Activated T-cell treated with anti-CD3 and anti-CD28 coated beads, Interleukin-2, amount 50 U/mL, for 1 hour (primary cell): ENCODE results near the gene ACADM.
"Not testable (repeated sequence)": the region's sequence is repeated elsewhere in the genome, so short reads cannot be mapped to it uniquely, and the experiment has no call there.

ENCODE experiments used
- DNase-seq: peaks from one replicate; pipeline ENCODE4 v3.0.0-alpha.2; 2020

ACADM gene

DNA sequence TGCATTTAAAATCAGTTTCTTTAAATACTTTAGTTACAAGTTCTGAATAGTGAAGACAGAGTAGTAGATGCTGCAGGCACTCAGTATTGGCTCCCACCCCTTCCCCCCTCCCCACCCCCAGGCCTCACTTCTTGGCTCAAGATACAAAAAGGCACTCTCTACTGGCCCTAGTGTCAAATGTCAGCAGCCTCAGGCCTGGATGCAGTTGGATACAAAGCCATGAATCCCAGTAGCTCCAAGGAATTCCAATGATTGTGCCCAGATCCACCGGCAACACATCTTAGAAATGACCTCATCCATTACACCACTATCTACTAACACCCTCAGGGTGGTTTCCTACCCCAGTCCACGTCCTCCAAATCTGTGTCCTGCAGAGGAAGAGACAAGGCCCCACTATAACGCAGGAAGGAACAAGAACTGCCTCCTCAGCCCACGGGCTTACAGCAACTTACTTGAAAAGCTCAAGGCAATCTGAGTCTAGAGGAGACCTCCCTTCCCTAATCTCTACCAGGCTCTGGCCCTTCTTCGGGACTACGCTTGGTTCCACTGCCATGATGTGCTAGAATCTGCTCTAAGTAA lies 17.6 kb downstream of the ACADM start:
- no peak for DNase-seq

DNA sequence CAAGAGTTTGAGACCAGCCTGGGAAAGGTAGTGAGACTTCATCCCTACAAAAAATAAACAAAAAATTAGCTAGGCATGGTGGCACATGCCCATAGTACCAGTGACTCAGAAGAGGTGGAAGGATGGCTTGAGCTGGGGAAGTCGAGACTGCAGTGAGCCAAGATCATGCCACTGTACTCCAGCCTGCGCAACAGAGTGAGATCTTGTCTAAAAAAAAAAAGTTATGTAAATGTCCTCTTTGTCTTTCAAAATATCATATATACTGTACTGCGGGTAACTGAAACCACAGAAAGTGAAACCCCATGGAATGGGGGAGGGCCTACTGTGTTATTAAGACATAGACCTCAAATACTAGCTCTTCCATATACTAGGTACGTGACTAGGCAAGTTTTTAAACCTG lies 20.8 kb downstream of the ACADM start:
- DNase-seq: no peak

GRCh38 chr1:75757210-75757609 lies 32.7 kb downstream of the ACADM start:
- DNase-seq: not testable (repeated sequence)

- not testable (repeated sequence) for DNase-seq
Observed at GRCh38 chr1:75758543-75758942, 34.0 kb downstream of the ACADM start.

- DNase-seq: no peak
Observed at GRCh38 chr1:75764057-75764655, 39.6 kb downstream of the ACADM start.

DNA sequence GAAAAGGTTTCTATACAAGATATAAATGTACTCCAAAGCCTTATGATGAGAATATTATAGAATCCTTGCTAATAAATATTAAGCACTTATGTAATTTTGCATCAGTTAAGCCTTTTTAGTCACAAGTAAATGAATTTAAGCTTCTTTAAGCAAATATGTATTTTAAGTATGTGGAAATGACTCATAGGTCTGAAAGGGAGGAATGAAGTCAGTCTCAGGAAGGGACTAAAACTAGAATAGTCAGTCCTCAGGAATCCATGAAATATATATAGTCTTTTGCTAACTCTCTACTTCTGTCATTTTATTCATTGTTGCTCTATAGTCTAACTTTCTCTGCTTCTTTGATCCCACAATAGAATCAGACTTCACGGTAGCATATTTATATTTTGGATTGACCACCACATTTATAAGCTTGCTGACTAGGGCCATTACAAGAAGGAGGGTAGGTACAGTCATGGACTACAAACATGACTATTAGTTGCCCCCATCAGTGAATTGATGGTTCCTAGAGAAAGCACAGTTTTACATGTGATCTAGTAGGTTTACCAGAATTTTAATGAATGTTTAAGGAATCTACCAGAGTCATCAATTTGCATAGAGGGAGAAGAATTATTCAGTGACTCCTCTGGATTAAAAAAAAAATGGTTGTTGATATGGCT lies 41.3 kb downstream of the ACADM start:
- no peak for DNase-seq

GRCh38 chr1:75768016-75768415 lies 43.5 kb downstream of the ACADM start:
- DNase-seq: no peak

DNA sequence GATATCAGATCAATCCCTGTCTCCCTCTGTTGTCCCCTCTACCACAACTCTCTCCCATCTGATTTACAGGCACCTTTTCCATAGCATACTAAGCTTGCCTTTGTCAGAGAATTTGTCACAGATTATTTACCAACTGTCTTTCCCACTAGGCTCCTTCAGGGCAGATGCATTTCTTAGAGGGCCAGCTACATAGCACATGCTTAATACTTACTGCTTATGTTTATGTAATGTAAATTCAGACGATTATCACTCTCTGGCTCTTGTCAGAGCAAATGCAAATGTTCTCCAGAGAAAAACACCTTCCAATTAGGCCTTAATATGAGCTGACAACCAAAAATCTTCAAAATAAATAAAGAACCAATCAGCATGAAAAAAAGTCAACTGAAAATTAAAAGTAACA lies 46.3 kb downstream of the ACADM start:
- no peak for DNase-seq

DNA sequence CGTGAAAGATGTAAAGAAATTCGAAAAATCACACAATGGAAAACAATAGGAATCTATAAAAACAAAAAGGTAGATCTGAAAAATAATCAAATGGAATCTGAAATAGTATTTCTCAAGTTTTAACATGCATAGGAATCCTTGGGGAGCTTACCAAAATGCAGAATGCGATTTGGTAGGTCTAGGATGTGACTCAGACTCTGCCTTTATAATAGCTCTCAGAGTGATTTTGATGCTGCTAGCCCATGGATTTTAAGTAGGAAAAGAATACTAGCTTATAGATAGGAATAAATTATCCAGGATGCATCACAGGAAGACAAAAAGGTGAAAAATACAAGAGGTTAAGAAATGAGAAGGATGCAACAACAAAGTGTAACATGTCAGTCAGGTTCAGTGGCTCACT lies 47.5 kb downstream of the ACADM start:
- no peak for DNase-seq

- DNase-seq: not testable (repeated sequence)
Observed at GRCh38 chr1:75777812-75778211, 53.3 kb downstream of the ACADM start.

GRCh38 chr1:75778694-75779093 lies 54.2 kb downstream of the ACADM start:
- not testable (repeated sequence) for DNase-seq

- DNase-seq: not testable (repeated sequence)
Observed at GRCh38 chr1:75780183-75780582, 55.7 kb downstream of the ACADM start.

DNA sequence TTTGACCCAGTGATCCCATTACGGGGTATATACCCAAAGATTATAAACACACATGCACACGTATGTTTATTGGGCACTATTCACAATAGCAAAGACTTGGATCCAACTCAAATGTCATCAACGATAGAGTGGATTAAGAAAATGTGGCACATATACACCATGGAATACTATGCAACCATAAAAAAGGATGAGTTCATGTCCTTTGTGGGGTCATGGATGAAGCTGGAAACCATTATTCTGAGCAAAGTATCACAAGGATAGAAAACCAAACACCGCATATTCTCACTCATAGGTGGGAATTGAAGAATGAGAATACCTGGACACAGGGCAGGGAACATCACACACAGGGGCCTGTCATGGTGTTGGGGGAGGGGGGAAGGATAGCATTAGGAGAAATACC lies 59.4 kb downstream of the ACADM start:
- DNase-seq: not testable (repeated sequence)

DNA sequence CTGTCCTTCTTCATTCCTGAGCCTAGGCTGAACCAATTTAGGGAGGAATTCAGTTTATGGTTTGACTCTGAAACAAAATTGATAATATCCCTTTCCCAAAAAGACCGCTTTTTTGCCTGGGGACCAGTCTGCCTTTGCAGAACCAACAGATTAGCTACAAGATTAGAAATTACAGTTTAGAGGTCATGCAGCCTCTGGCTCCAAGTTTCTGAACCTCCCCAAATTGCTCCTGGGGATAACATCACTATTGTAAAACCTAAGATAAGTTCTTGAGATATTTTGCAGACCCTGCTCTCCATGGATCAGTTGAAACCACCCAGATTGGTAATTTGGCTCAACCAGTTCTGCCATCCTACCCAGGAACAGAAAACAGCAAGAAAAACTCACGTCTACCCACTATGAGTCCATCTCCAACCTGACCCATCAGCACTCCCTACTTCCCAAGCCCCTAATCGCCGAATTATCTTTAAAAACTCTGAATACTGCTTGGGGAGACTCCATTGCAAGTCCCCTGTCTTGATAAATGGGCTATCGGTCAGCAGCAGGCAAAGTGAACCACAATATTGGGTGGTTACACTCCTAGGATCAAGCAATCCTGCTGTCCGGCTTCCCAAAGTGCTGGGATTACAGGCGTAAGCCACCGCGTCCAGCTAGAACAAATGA lies 60.9 kb downstream of the ACADM start:
- DNase-seq: no peak

- DNase-seq: peak; percentile 94
Observed at GRCh38 chr1:75785983-75786853, 61.7 kb downstream of the ACADM start, which contains the start of gene RABGGTB. RABGGTB (plus strand) TSS chr1:75786256; CDS start chr1:75786272, 16 bp downstream.

- DNase-seq: no peak
Observed at GRCh38 chr1:75786901-75787493, 62.5 kb downstream of the ACADM start.

DNA sequence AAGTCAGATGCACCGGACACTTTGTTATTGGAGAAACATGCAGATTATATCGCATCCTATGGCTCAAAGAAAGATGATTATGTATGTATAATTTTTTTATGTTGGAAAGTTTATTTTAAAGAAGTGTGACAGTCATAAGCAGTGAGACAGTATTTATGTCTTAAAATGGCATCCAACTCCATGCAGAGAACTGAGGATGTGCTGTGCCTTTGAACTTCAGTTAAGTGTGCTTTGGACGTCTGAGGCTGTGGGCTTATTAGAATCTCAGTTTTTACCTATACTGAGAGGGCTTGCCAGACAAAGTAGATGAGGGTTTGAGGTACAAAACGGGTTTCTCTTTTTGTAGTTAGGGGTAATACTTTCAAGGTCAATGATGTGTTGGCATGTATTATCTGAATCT lies 63.0 kb downstream of the ACADM start:
- DNase-seq: no peak

DNA sequence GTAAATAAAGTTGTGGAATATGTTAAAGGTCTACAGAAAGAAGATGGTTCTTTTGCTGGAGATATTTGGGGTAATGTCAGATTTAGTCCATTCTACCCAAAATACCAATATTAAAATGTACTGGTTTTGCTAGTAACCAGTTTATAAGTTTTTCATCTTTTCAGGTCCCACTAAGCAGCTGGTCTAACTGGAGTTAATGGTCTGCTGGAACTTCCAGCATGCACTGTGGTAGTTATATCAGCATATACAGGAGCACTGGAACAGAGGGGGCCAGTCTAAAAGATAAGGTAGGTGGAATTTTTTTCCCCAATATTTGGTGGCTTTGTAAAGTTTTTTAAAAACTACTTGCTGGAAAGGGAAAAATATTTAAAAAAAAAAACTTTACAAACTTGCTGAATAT lies 65.5 kb downstream of the ACADM start:
- DNase-seq: no peak

DNA sequence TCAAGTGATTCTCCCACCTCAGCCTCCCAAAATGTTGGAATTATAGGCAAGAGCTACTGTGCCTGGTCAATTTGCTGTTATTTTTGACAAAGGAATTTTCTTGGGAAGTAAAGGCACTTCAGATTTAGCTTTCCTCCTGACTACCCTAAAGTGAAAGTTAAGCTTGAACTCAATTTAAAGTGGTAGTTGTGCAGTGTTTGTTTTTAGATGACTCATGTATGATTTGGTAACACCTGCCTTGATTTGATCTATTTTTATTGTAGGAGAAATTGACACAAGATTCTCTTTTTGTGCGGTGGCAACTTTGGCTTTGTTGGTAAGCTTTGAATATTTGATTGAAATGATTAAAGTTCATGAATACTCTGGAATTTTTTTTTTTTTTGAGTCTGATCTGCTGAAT lies 66.5 kb downstream of the ACADM start:
- no peak for DNase-seq

DNA sequence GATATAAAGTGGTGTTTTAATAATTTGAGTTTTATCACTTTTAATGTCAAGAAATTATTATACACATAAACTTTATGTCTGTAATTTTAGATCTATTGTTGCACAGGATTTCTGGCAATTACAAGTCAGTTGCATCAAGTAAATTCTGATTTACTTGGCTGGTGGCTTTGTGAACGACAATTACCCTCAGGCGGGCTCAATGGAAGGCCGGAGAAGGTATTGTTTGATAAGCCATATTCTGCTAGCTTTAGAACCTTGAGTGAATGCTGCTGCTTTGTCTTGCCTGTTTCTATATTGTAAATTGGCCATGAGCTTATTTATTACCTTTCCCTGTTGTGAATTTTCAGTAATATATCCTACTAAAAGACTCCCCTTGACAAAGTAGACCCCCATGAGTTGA lies 67.6 kb downstream of the ACADM start:
- DNase-seq: no peak

DNA sequence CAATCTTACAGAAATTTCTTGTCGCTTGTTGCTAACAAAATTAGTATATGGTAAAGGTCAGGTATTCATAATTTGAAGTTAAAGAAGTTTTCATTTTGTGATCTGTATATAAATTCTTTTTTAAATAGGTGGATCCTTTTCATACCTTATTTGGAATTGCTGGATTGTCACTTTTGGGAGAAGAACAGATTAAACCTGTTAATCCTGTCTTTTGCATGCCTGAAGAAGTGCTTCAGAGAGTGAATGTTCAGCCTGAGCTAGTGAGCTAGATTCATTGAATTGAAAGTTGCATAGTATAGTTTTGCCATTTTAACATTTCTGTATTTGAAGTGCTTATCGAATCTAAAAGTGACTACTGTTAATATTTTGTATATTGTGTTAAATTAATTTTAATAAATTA lies 69.9 kb downstream of the ACADM start:
- DNase-seq: no peak

DNA sequence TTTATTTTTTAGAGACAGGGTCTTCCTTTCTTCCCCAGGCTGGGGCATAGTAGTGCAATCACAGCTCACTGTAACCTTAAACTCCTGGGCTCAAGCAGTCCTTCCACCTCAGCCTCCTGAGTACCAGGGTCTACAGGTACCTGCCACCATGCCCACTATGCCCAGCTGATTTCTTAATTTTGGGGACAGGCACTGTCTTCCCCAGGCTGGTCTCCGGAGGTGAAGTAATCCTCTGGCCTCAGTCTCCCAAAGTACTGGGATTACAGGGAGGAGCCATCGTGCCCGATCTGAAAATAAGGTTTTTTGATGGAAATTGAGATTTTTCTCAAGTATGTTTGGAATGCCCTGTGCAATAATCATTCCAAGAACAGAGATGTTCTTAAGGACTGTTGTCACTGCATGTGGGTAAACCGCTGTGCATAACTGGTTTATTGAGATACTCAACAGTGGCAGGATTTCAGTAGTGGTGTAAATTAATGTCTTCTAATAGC lies 71.2 kb downstream of the ACADM start:
- no peak for DNase-seq
